Suprapubic skin (tissue), 4 donors: ENCODE results near the gene RAB33A. TPM values are rescaled to one million over a fixed set of nuclear protein-coding genes. Genes with fewer than 3 reads are reported as not detected.

Experiments
- DNase-seq, 2 donors: peaks; one replicate each; pipeline ENCODE4 v3.0.0-alpha.2; 2019; ENCODE audit warnings: low spot score in 2 of 2
- H3K27ac ChIP-seq: fragments of 200-600 bp; sonication (generic); one replicate; pipeline ENCODE4 v1.5.1; 2019
- H3K27me3 ChIP-seq: fragments of 200-600 bp; sonication (generic); one replicate; pipeline ENCODE4 v1.5.1; 2019
- H3K36me3 ChIP-seq: fragments of 200-600 bp; sonication (generic); one replicate; pipeline ENCODE4 v1.5.1; 2019
- H3K4me1 ChIP-seq: fragments of 200-600 bp; sonication (generic); one replicate; pipeline ENCODE4 v1.5.1; 2019
- H3K4me3 ChIP-seq: fragments of 200-600 bp; sonication (generic); one replicate; pipeline ENCODE4 v1.5.1; 2019; ENCODE audit warnings: mild to moderate bottlenecking
- H3K9me3 ChIP-seq: fragments of 200-600 bp; sonication (generic); one replicate; pipeline ENCODE4 v1.5.1; 2019
- CTCF ChIP-seq, 2 donors: fragments of 200-600 bp in 1 of 2; fragments of 450-650 bp in 1 of 2; sonication (generic) in 1 of 2; IDR thresholded peaks; one replicate each; pipeline ENCODE4 v1.5.1; 2016 to 2019; ENCODE audit warnings: antibody characterized with exemption in 2 of 2, mild to moderate bottlenecking in 1 of 2, moderate library complexity in 1 of 2
- EP300 ChIP-seq: sonication (generic); formaldehyde crosslinking; IDR thresholded peaks from one replicate; pipeline ENCODE4 v1.6.1; 2017; ENCODE audit warnings: antibody characterized with exemption
- POLR2A ChIP-seq, 2 donors: fragments of 450-650 bp; IDR thresholded peaks; one replicate each; pipeline ENCODE4 v1.6.1; 2017; ENCODE audit warnings: antibody characterized with exemption in 2 of 2, mild to moderate bottlenecking in 2 of 2, moderate library complexity in 2 of 2
- POLR2AphosphoS5 ChIP-seq, 3 donors: sonication (generic); formaldehyde crosslinking; IDR thresholded peaks; one replicate each; pipeline ENCODE4 v1.6.1; 2017; ENCODE audit warnings: antibody characterized with exemption in 3 of 3
- WGBS: methylation state at CpG from one replicate; pipeline ENCODE4 v1.1.5; 2018; 5-methylcytosine and 5-hydroxymethylcytosine counted together
- total RNA-seq, 4 donors: library from RNA; depleted of rRNA; stranded (reverse); fragments of >200 nt; gene quantifications; one replicate each; pipeline ENCODE4 v1.1.0, GENCODE V29; 2016

The RAB33A gene
- total RNA-seq, 4 donors from 2014 or later: not detected

DNA sequence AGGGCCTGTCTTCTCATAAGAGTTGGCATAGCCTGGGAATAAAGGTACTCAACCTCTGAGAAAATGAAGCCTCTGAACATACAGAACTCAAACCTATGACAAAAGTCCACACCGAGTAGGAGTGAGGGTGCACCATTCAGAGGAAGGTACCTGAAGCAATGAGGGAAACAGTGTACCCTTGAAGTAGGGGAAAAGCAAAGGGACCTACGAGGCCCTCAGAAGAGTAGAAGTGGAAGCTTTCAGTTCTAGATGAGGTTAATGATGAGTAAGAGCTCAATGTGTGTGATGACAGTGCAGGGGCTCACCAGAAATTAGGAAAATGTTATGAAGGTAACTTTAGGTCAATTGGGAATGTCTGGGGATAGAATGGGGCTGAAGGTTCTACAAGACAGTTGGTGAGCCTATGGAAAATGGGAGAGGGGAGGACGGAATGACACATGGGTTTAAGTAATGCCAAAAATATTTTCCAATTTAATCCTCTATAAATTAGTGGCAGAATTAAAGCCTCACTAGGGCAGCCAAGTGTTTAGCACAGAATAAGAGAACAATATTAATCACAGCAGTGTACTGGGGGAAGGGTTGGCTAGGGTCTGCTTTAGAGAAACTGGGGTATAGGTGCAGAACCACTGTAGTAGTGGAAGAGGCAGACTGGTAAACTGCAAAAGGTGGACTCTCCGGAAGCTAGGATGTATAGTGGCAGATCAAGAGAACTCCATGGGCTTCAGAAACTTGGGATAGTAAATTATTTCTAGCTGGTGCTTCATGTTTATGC is 39.8 kb downstream of the RAB33A start:
- H3K4me1 ChIP-seq: no peaks in the 10 kb centered on the region
- no peak overlapping the region for H3K27ac ChIP-seq
- H3K27me3 ChIP-seq: no peaks in the 10 kb centered on the region
- H3K4me3 ChIP-seq: no peak overlapping the region
- H3K9me3 ChIP-seq: no peaks in the 10 kb centered on the region
- no peak for TF ChIP-seq EP300
- TF ChIP-seq POLR2A (IDR thresholded peaks at IDR 0.05): no peak
- no peak for TF ChIP-seq CTCF (IDR thresholded peaks at IDR 0.05)
- TF ChIP-seq POLR2AphosphoS5 (IDR thresholded peaks at IDR 0.05): no peak
- 75% methylated on average over 4 of the region's 4 CpGs for WGBS
- peaks cover 9% of the 10 kb centered on the region for H3K36me3 ChIP-seq
- DNase-seq: no peak

DNA sequence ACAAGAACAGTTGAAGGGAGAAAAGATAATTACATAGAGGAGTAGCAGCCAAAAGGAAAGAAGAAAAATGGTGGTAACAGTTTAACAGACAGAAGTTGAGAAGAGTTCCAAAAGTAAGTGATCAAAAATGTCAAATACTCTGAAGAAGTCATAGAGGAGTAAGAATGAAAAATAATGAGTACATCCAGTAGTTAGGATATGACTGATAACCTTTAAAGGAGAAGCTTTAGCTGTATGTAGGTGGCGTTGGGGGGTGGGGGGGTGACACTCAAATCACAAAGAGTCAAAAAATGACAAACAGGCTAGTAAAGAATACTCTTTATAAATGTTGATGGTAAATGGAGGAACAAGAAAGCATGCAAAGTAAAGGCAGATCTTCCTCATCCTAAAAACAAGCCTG is 40.6 kb downstream of the RAB33A start:
- 69% methylated on average over 1 of the region's 1 CpG for WGBS
- no peak for DNase-seq
- Histone ChIP-seq H3K27me3 (no peaks in the 10 kb centered on the region), H3K9me3 (no peaks in the 10 kb centered on the region), H3K36me3 (peaks cover 9% of the 10 kb centered on the region), H3K4me1 (no peaks in the 10 kb centered on the region), H3K27ac (no peak overlapping the region), H3K4me3 (no peak overlapping the region)
- TF ChIP-seq CTCF (IDR thresholded peaks at IDR 0.05) (no peak), POLR2AphosphoS5 (IDR thresholded peaks at IDR 0.05) (no peak), EP300 (no peak), POLR2A (IDR thresholded peaks at IDR 0.05) (no peak)

DNA sequence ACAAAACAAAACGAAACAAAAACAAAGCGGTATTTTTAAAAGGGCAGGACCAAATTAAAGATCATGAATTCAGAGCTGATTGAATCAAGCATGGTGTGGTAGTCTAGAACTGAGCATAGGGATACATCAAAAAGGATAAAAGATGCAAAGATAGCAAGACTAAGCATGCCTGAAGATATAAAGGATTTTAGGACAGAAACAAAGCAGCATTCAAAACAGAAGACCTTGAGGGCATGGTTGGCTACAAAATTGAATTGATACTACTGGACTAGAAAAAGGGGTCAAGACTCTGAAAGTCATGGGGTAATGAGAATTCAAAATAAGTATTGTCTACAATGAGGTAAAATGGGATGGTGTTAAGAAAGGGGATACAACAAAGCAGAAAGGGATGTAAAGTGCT is 41.6 kb downstream of the RAB33A start:
- no peak for TF ChIP-seq POLR2A (IDR thresholded peaks at IDR 0.05)
- no peak for TF ChIP-seq CTCF (IDR thresholded peaks at IDR 0.05)
- no peak for TF ChIP-seq POLR2AphosphoS5 (IDR thresholded peaks at IDR 0.05)
- no peak for TF ChIP-seq EP300
- DNase-seq: no peak
- no peaks in the 10 kb centered on the region for H3K9me3 ChIP-seq
- H3K4me1 ChIP-seq: no peaks in the 10 kb centered on the region
- no peaks in the 10 kb centered on the region for H3K27me3 ChIP-seq
- H3K4me3 ChIP-seq: no peak overlapping the region
- no peak overlapping the region for H3K27ac ChIP-seq
- 79% methylated on average over 2 of the region's 2 CpGs for WGBS
- peaks cover 9% of the 10 kb centered on the region for H3K36me3 ChIP-seq

DNA sequence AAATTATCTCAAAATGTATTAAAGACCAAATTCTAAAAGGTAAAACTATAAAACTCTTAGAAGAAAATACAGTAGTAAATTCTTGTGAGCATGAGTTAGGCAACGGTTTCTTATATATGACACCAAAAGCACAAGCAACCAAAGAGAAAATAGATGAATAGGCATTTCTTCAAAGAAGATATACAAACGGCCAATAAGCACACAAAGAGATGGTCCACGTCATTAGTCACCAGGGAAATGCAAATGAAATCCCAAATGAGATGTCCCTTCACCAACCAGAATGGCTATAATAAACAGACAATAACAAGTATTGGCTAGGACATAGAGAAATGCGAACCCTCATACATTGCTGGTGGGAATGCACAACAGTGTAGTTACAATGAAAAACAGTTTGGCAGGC is 44.6 kb downstream of the RAB33A start:
- H3K4me3 ChIP-seq: no peak overlapping the region
- DNase-seq: no peak
- no peaks in the 10 kb centered on the region for H3K4me1 ChIP-seq
- WGBS: 71% methylated on average over 4 of the region's 4 CpGs
- no peak for TF ChIP-seq POLR2AphosphoS5 (IDR thresholded peaks at IDR 0.05)
- no peak for TF ChIP-seq EP300
- TF ChIP-seq POLR2A (IDR thresholded peaks at IDR 0.05): no peak
- no peak for TF ChIP-seq CTCF (IDR thresholded peaks at IDR 0.05)
- H3K27me3 ChIP-seq: no peaks in the 10 kb centered on the region
- H3K36me3 ChIP-seq: peaks cover 6% of the 10 kb centered on the region
- no peaks in the 10 kb centered on the region for H3K9me3 ChIP-seq
- no peak overlapping the region for H3K27ac ChIP-seq

GRCh38 chrX:130224810-130225209 is 53.0 kb downstream of the RAB33A start:
- no peak for DNase-seq
- no peaks in the 10 kb centered on the region for H3K36me3 ChIP-seq
- no peaks in the 10 kb centered on the region for H3K4me1 ChIP-seq
- H3K4me3 ChIP-seq: no peak overlapping the region
- H3K27ac ChIP-seq: no peak overlapping the region
- H3K9me3 ChIP-seq: no peaks in the 10 kb centered on the region
- no peaks in the 10 kb centered on the region for H3K27me3 ChIP-seq
- TF ChIP-seq EP300 (no peak), POLR2AphosphoS5 (IDR thresholded peaks at IDR 0.05) (no peak), CTCF (IDR thresholded peaks at IDR 0.05) (no peak), POLR2A (IDR thresholded peaks at IDR 0.05) (no peak)
- 62% methylated on average over 2 of the region's 2 CpGs for WGBS
